GM20431 (cell line): Measurements from ENCODE around the gene CENPN.

Experiments used
- in situ Hi-C: fragments of 300-500 bp; cut with MseI, MboI; formaldehyde crosslinking; loops from one replicate; pipeline ENCODE4 v1.15.0; 2020; ENCODE audit warnings: low sequenced_read_pairs; ENCODE audit not compliant: unreplicated experiment

CENPN gene

GRCh38 chr16:81014672-81015071, 7.7 kb downstream of the CENPN start:
- in situ Hi-C loops, result no loop called here

- in situ Hi-C loops, result no loop called here
Measured at GRCh38 chr16:81018496-81018895, 11.5 kb downstream of the CENPN start.

- in situ Hi-C loops, result no loop called here
Measured at GRCh38 chr16:81026429-81026828, 19.4 kb downstream of the CENPN start.

GRCh38 chr16:81029930-81030604, 23.1 kb downstream of the CENPN start:
- in situ Hi-C loops, result no loop called here

GRCh38 chr16:81035398-81035974, 28.5 kb downstream of the CENPN start, which contains the start of gene ATMIN:
ATMIN (plus strand) TSS chr16:81035842; CDS start chr16:81035871, 29 bp downstream.
- in situ Hi-C loops, result no loop called here

- in situ Hi-C loops, result no loop called here
Measured at GRCh38 chr16:81035975-81036750, 29.1 kb downstream of the CENPN start.

- in situ Hi-C loops, result no loop called here
Measured at GRCh38 chr16:81036751-81037350, 29.8 kb downstream of the CENPN start.

DNA sequence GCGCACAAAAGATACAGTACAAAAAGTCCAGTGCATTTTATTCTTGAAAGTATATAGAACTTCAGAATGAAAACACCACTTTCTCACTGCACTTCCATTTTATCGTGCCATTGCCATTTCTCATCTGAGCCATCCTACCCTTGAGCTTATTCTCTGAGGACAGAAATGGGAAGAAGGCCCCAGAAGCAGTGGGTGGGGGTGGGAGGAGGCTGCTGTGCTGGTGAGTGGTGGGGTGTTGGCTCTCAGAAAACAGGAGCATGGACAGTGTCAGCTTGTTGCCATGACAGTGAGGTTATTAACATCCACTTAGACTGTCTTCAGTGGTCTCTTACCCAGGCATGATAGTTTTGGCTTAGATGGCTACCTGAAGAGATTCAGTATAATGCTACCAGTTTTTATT, 33.1 kb downstream of the CENPN start:
- in situ Hi-C loops, result no loop called here

DNA sequence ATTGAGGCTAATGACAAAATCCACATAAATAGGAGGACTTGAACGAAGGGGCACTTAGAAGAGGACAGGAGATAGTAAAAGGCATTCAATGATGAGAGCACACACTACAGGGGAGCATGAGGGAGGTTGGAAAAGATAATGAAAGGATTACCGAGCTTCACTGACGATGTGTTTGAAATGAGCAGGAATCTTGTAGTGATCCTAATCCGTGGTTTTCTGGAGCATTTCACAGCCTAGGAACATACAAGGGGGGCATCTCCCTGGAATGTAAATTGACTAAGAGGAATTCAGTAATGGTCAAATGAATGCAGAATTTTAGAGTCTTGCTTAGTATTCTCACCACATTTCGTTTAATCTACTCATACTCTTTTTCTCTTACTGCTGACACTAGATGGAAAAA, 33.8 kb downstream of the CENPN start:
- in situ Hi-C loops, result no loop called here

GRCh38 chr16:81041696-81042095, 34.7 kb downstream of the CENPN start:
- in situ Hi-C loops, result no loop called here

DNA sequence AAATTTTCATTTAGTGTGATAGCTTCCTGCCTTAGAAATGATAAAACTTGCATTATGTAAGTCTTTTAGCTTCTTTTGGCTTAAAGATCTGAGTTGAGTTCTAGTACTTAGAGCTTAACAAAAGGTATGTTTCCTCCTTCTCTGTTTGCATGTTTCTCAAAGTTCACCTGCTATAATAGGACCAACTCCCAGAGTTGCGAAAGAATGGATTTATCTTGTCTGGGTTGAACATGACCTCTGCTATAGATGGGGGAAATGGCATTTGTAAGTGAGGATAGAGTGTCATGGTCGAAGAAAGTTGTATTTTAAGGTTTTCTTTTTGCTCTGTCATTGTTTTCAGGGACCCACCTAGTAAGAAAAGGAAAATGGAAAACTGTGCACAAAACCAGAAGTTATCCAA, 35.8 kb downstream of the CENPN start:
- in situ Hi-C loops, result no loop called here

DNA sequence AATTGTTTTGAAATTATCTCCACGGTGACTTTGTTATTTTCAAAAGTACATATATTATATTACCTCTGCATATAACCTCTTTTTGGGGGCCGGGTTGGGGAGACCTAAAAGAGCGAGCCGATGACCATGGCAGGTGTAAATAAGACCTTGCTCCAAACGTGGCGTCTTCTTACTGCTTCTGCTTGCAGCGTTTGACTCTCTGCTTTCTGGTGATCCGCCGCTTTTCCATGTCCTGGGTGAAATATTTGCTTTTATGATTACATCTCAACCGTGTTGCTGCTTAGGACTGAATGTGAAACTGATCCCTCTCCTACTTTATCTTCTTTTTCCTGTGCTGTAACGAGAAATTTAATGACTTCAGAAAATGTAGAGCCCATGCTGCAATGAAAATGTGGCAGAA, 46.7 kb downstream of the CENPN start:
- in situ Hi-C loops, result no loop called here

DNA sequence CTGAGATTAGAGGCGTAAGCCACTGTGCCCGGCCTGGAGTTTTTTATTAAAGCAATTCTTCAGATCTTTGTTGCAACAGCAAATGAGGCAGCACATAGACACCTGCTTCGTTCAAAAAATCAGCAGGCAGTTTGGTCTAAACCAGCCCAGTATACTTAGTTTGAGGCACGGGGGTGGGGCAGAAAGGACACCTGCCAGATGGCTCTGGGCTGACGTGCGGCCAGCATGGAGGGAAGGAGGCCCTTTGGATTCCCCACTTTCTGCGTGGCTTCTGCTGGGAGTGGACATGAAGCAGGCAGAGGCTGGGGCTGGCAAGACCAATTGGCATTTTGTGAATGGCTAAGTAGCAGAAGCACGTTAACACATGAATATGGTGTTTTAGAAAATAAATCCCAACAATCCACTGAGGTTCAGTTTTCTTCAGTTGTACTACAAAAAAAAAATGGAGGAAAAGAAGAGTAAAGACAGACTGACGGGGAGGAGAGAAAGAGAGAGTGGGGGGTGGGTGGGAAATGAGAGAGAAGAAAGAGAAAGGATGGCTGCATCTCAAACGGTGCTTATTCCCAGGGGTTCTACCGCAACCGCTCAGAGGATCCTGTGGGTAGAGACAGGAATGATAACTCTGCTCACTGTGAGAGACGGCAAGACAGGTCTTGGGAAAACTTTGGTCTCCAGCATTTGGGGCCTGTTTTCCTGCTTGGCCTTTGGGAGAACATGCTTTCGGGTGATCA, 53.7 kb downstream of the CENPN start:
- in situ Hi-C loops, result no loop called here

GRCh38 chr16:81061307-81061640, 54.3 kb downstream of the CENPN start:
- in situ Hi-C loops, result no loop called here

- in situ Hi-C loops, result no loop called here
Measured at GRCh38 chr16:81061871-81062608, 55.0 kb downstream of the CENPN start.

DNA sequence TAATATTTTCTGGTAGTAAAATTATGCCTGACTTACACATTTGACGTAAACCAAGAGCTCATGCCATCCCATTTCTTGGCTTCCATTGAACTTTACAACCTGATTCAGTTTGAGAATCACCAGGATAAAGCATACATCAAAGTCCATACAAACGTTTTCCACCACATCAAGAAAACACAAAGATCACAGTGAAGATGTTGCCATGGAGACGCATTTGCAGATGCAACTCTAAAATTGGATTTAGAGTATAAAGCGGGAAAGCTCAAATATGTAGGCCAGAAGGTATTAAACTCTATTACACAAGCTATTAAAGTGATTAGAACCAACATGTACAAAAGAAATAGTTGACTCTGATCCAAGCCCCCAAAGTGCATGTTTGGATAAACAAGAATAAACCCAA, 59.7 kb downstream of the CENPN start:
- in situ Hi-C loops, result no loop called here

GRCh38 chr16:81067166-81067565, 60.2 kb downstream of the CENPN start:
- in situ Hi-C loops, result no loop called here

DNA sequence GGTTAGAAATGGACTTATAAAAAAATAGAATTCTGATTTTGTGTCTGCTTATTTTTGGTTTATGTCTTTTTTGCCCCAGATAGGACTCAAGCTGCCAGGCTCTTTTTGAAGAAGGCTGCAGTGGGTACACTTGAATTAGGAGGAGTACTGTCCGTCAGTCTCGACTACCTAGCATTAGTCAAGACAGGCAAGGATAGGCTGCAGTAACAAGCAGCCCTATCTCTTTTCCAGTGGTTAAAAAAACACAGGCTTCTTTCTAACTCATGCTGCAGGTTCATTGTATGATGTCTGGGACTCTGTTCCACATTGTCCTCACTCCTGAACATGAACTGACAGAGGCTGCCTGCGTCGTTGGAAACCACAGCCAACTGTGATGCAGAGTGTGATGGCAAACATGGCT, 62.0 kb downstream of the CENPN start:
- in situ Hi-C loops, result no loop called here

DNA sequence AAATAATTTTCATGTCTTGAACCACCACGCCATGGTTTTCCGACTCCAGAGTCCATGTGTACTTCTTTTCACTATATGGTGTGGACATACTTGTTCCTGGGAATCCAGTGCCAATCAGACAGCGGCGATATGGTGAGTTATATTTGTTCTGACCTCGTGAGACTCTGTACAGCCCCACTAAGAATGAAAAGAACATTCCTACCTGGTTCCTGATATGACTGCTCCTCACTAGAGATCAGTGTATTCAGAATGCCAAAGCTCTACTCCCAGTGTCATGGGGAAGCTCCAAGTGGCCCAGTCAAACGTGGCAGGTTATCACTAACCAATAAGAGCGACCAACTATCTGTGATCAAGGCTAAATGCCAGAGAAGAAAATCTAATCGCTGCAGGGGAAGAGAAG, 64.0 kb downstream of the CENPN start:
- in situ Hi-C loops, result no loop called here

- in situ Hi-C loops, result no loop called here
Measured at GRCh38 chr16:81071805-81072204, 64.8 kb downstream of the CENPN start.
